ENCODE data around the gene RNF14.
"Not testable (repeated sequence)": the region's sequence is repeated elsewhere in the genome, so short reads cannot be mapped to it uniquely, and the experiment has no call there.

The RNF14 gene, protein sequence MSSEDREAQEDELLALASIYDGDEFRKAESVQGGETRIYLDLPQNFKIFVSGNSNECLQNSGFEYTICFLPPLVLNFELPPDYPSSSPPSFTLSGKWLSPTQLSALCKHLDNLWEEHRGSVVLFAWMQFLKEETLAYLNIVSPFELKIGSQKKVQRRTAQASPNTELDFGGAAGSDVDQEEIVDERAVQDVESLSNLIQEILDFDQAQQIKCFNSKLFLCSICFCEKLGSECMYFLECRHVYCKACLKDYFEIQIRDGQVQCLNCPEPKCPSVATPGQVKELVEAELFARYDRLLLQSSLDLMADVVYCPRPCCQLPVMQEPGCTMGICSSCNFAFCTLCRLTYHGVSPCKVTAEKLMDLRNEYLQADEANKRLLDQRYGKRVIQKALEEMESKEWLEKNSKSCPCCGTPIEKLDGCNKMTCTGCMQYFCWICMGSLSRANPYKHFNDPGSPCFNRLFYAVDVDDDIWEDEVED

DNA sequence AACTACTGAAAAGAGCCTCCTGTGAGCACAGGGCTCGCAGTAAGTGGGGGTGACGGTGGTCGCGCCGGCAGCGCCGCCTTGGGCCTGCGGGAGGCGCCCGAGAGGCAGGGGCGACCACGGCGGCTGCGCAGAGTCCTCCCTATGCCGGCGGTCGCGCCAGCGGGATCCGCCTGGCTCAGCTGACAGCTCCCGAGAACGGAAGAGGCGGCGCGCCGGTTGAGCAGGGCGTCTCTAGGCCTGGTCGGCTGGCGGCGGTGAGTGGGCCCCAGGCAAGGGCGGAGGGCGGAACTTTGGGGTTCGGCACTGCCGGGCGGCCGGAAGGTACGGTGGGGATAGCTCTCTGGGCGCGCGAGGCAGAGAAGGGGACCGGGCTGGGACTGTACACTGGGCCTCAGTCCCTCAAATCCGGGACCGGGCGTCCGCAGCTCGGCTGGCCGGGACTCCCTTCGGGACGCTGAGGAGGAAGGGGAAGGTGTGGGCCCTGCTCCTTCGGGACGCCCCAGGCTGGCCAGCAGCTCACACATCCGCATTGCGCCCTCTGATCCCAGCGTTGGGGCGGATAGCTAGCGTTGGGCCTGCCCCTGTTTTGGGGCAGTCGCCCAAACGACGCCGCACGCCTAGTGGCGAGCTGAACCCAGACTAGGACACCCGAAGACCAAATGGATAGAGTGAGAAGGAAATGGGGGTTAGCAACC lies at the start of gene RNF14:
Gene RNF14, plus strand, starts transcription at position 192 of the 695 bp plus-strand sequence. CDS start 4,484 bp downstream, outside the sequence.
- H3K4me3 ChIP-seq (ENCODE audit: control insufficient read depth, low read depth, low read length) = peak within 1 kb of the TSS; percentile 57
- peak; percentile 58 for DNase-seq (ENCODE audit: low read depth)
- TF ChIP-seq, protein P1, sequence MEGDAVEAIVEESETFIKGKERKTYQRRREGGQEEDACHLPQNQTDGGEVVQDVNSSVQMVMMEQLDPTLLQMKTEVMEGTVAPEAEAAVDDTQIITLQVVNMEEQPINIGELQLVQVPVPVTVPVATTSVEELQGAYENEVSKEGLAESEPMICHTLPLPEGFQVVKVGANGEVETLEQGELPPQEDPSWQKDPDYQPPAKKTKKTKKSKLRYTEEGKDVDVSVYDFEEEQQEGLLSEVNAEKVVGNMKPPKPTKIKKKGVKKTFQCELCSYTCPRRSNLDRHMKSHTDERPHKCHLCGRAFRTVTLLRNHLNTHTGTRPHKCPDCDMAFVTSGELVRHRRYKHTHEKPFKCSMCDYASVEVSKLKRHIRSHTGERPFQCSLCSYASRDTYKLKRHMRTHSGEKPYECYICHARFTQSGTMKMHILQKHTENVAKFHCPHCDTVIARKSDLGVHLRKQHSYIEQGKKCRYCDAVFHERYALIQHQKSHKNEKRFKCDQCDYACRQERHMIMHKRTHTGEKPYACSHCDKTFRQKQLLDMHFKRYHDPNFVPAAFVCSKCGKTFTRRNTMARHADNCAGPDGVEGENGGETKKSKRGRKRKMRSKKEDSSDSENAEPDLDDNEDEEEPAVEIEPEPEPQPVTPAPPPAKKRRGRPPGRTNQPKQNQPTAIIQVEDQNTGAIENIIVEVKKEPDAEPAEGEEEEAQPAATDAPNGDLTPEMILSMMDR (IDR thresholded peaks at IDR 0.05; ENCODE audit: control insufficient read depth, insufficient read depth, low read depth, low read length, missing control alignments) = peak; percentile 61

DNA sequence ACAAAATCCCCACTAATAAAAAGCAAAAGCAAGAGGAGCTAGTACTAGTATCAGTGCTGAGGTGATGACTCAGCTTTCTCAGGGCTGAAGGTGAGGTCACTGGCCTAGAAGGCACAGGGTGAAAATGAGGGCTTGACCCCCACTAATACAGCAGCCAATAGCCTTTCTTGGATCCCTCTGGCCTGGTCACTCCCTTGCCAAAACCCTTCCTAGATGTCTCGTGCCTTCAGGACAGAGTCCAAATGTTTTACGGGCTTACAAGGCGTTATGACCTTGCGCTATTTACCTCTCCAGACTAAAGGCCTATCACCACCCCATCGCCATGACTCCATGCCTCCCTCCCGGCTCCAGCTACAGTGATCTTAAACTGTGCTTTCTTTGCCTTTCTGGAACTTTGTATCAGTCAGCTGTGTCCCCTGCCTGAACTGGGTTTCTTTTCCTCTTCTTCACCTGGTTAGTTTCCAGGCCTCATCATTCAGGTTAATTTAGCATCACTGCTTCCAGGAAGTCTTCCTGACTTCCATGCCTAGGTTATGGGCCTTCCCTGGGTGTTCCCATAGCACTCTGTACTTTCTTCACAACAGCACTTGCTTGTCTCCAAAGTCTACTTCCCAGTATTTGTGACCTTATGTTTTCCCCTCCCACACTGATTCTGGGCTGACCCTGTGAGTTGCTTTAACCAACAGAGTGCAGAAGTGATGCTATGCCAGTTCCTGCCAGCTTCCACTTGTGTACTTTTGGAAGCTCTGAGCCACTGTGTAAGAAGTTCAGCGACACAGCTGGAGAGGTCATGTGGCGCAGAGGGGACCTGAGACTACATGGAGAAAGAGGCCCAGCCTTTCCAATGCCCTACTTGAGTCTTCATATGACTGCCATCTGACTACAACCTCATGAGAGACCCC lies 49.4 kb upstream of the RNF14 start:
- DNase-seq (ENCODE audit: low read depth) = no peak
- TF ChIP-seq, protein P1 (IDR thresholded peaks at IDR 0.05; ENCODE audit: control insufficient read depth, insufficient read depth, low read depth, low read length, missing control alignments) = no peak
- no peak overlapping the region for H3K4me3 ChIP-seq (ENCODE audit: control insufficient read depth, low read depth, low read length)

GRCh38 chr5:141920771-141921170 lies 48.1 kb upstream of the RNF14 start:
- TF ChIP-seq, protein P1 (IDR thresholded peaks at IDR 0.05; ENCODE audit: control insufficient read depth, insufficient read depth, low read depth, low read length, missing control alignments) = no peak

GRCh38 chr5:141922827-141923447 lies 46.0 kb upstream of the RNF14 start:
- DNase-seq (ENCODE audit: low read depth) = not testable (repeated sequence)
- H3K4me3 ChIP-seq (ENCODE audit: control insufficient read depth, low read depth, low read length) = peak overlapping the region; percentile 79

More at GRCh38 chr5:141920771-141921170, 48.1 kb upstream of the RNF14 start:
- no peak for DNase-seq (ENCODE audit: low read depth)
- H3K4me3 ChIP-seq (ENCODE audit: control insufficient read depth, low read depth, low read length) = no peak overlapping the region

DNA sequence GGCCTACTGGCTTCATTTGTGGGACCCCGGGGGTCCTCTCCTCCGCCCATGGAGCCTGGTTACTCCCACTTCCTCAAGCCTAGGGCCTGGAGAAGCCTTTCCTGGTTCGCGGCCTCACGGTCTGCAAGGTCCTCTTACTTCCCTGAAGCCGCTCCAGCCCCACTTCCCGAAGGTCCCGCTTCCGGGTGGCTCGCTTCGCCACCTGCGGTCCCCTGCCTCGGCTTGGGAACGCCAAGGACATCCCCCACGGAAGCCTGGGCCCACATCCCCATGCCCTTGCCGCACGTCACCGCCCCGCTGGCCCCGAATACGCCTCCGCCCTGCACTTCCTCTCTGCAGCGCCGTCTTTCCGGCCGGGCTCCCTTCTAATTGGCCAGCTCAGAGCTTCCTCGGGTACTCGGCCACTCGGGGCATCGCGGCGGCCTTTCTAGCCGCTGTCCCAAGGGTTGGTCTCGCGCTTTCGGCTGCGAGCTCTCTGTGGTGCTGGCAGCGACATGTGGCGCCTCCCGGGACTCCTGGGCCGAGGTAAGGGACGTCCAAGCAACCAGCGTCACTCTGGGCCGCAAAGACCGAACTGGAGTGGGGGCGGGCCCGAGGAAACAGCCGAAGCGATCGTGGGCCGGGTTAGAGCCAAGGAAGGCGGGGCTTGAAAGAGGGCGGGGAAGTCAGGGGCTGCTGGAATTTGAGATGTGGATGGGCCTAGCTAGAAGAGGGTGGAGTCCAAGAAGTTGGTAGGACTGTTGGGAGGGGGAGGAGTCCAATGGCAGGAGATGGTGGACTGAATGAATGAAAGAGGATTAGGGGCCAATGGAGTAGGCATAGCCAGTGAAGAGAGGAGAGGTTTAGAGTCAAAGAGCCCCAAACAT lies 45.2 kb upstream of the RNF14 start, which contains the start of gene DELE1:
Gene DELE1, plus strand, starts transcription at position 424 of the 866 bp plus-strand sequence. Its CDS starts 71 bp downstream, at position 495.
- peak within 1 kb of the TSS; percentile 79 for H3K4me3 ChIP-seq (ENCODE audit: control insufficient read depth, low read depth, low read length)
- peak; percentile 64 for DNase-seq (ENCODE audit: low read depth)
- TF ChIP-seq, protein P1 (IDR thresholded peaks at IDR 0.05; ENCODE audit: control insufficient read depth, insufficient read depth, low read depth, low read length, missing control alignments) = no peak

DNA sequence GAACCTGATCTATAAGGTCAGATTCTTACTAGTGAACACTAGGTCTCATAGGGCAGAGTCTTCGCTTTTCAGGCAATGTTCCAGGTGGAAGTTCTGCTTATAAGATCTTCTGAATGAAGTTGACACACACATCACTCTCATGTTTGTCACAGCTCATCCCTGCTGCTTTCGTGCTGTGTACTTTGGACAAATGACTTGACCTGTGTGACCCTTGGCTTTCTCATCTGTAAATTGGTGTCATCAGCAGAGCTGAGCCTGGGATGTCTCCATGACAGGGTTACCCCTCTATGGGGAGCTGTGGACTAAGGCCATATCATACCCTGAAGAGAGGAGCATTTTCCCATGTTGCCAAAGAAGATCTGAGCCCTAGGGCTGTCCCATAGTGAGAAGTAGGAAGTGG lies 42.5 kb upstream of the RNF14 start:
- no peak for DNase-seq (ENCODE audit: low read depth)
- TF ChIP-seq, protein P1 (IDR thresholded peaks at IDR 0.05; ENCODE audit: control insufficient read depth, insufficient read depth, low read depth, low read length, missing control alignments) = no peak

More for the DNA sequence above, 42.5 kb upstream of the RNF14 start:
- no peak overlapping the region for H3K4me3 ChIP-seq (ENCODE audit: control insufficient read depth, low read depth, low read length)

Measured in AG09309 (cell line).